HepG2 (cell line): ENCODE results near the gene CCDC142. TPM values are rescaled to one million over a fixed set of nuclear protein-coding genes. Genes with fewer than 3 reads are reported as not detected.

Experiments
- ATF1 ChIP-seq: IDR thresholded peaks from 2 replicates; pipeline ENCODE4 v1.6.1; 2016; ENCODE audit warnings: mild to moderate bottlenecking, control low read depth
- FIP1L1 ChIP-seq: fragments of 200-400 bp; formaldehyde crosslinking; IDR thresholded peaks from 2 replicates; pipeline ENCODE4 v1.6.1; 2018; ENCODE audit warnings: low read depth, mild to moderate bottlenecking, low read length, moderate library complexity, borderline replicate concordance; ENCODE audit not compliant: insufficient read depth
- GABPB1 ChIP-seq: IDR thresholded peaks from 2 replicates; pipeline ENCODE4 v1.6.1; 2016; ENCODE audit warnings: mild to moderate bottlenecking, missing genetic modification reagents, moderate library complexity, missing compliant biosample characterization
- HES4 ChIP-seq: sonication (generic); formaldehyde crosslinking; IDR thresholded peaks from 2 replicates; pipeline ENCODE4 v1.9.0; 2021; ENCODE audit warnings: mild to moderate bottlenecking, missing genetic modification reagents, borderline replicate concordance
- MAF1 ChIP-seq: sonication (generic); formaldehyde crosslinking; IDR thresholded peaks from 2 replicates; pipeline ENCODE4 v1.5.0; 2020; ENCODE audit warnings: missing genetic modification reagents, borderline replicate concordance
- MYNN ChIP-seq: sonication (generic); formaldehyde crosslinking; IDR thresholded peaks from 2 replicates; pipeline ENCODE4 v1.4.0; 2020; ENCODE audit warnings: mild to moderate bottlenecking, low read depth, missing genetic modification reagents
- MYPOP ChIP-seq: sonication (generic); formaldehyde crosslinking; IDR thresholded peaks from 2 replicates; pipeline ENCODE4 v1.8.1; 2023; ENCODE audit warnings: mild to moderate bottlenecking, moderate library complexity, missing genetic modification reagents
- SATB2 ChIP-seq: sonication (generic); formaldehyde crosslinking; IDR thresholded peaks from 2 replicates; pipeline ENCODE4 v1.5.0; 2020; ENCODE audit warnings: missing genetic modification reagents
- SIX4 ChIP-seq: sonication (generic); formaldehyde crosslinking; IDR thresholded peaks from 2 replicates; pipeline ENCODE4 v1.4.0; 2020; ENCODE audit warnings: missing genetic modification reagents
- TSC22D2 ChIP-seq: sonication (generic); formaldehyde crosslinking; IDR thresholded peaks from 2 replicates; pipeline ENCODE4 v1.5.1; 2020; ENCODE audit warnings: missing genetic modification reagents, mild to moderate bottlenecking, borderline replicate concordance
- U2AF1 ChIP-seq: fragments of 200-400 bp; formaldehyde crosslinking; optimal IDR thresholded peaks from 2 replicates; pipeline ENCODE3; 2017; ENCODE audit warnings: mild to moderate bottlenecking, low read depth, low read length
- ZNF234 ChIP-seq: sonication (generic); formaldehyde crosslinking; conservative IDR thresholded peaks from 2 replicates; pipeline ENCODE4 v1.5.1; 2020; ENCODE audit warnings: mild to moderate bottlenecking, missing genetic modification reagents
- ZNF331 ChIP-seq: sonication (generic); formaldehyde crosslinking; IDR thresholded peaks from 2 replicates; pipeline ENCODE4 v1.4.0; 2020; ENCODE audit warnings: missing genetic modification reagents
- ZNF343 ChIP-seq: sonication (generic); formaldehyde crosslinking; IDR thresholded peaks from 2 replicates; pipeline ENCODE4 v1.4.0; 2020; ENCODE audit warnings: mild to moderate bottlenecking, missing genetic modification reagents
- ZNF552 ChIP-seq: sonication (generic); formaldehyde crosslinking; IDR thresholded peaks from 2 replicates; pipeline ENCODE4 v1.9.0; 2022; ENCODE audit warnings: missing genetic modification reagents, mild to moderate bottlenecking, borderline replicate concordance
- ZNF777 ChIP-seq: sonication (generic); formaldehyde crosslinking; IDR thresholded peaks from 2 replicates; pipeline ENCODE4 v1.4.0; 2020; ENCODE audit warnings: missing genetic modification reagents
- polyA plus RNA-seq, 8 experiments: library from polyadenylated mRNA; depleted of rRNA in 3 of 8; stranded (reverse) in 7 of 8; unstranded in 1 of 8; fragments of >200 nt; fragmentation: Illumina TruSeq in 4 of 8; extraction: Trizol in 4 of 8; gene quantifications; 2 replicates each; pipeline versions ENCODE4 v1.2.1 to v1.2.3, GENCODE V29; 2011 to 2016; ENCODE audit warnings: low read depth in 4 of 8, missing spikeins in 1 of 8, mixed read lengths in 1 of 8; ENCODE audit not compliant: insufficient read depth in 1 of 8
- total RNA-seq, 5 experiments: library from RNA; depleted of rRNA; stranded (reverse); fragments of >200 nt; fragmentation: Illumina TruSeq; extraction: Trizol; gene quantifications; 2 replicates each; pipeline ENCODE4 v1.2.3, GENCODE V29; 2016; ENCODE audit warnings: low read depth in 1 of 5
- TF ChIP-seq, protein P1 (sequence below): sonication (generic); formaldehyde crosslinking; conservative IDR thresholded peaks from 2 replicates; pipeline ENCODE4 v1.8.1; 2023; ENCODE audit warnings: missing genetic modification reagents
- TF ChIP-seq, protein P2 (sequence below): fragments of 450-650 bp; IDR thresholded peaks from 2 replicates; pipeline ENCODE4 v1.6.1; 2017
- TF ChIP-seq, protein P3 (sequence below): sonication (generic); formaldehyde crosslinking; IDR thresholded peaks from 2 replicates; pipeline ENCODE4 v1.4.0; 2020; ENCODE audit warnings: mild to moderate bottlenecking, missing genetic modification reagents
- TF ChIP-seq, protein P4 (sequence below): sonication (generic); formaldehyde crosslinking; IDR thresholded peaks from 2 replicates; pipeline ENCODE4; 2020; ENCODE audit warnings: missing genetic modification reagents, mild to moderate bottlenecking, borderline replicate concordance
- TF ChIP-seq, protein P5 (sequence below): sonication (generic); formaldehyde crosslinking; IDR thresholded peaks from 2 replicates; pipeline ENCODE4 v1.4.0; 2020; ENCODE audit warnings: missing genetic modification reagents; ENCODE audit errors: not compliant biosample characterization

The CCDC142 gene
- total and polyA plus RNA-seq, 2 of the 13 experiments (the other 11 are each of a cell fraction or from before 2014, with no cell fraction given): 14.7 to 30.4 TPM

DNA sequence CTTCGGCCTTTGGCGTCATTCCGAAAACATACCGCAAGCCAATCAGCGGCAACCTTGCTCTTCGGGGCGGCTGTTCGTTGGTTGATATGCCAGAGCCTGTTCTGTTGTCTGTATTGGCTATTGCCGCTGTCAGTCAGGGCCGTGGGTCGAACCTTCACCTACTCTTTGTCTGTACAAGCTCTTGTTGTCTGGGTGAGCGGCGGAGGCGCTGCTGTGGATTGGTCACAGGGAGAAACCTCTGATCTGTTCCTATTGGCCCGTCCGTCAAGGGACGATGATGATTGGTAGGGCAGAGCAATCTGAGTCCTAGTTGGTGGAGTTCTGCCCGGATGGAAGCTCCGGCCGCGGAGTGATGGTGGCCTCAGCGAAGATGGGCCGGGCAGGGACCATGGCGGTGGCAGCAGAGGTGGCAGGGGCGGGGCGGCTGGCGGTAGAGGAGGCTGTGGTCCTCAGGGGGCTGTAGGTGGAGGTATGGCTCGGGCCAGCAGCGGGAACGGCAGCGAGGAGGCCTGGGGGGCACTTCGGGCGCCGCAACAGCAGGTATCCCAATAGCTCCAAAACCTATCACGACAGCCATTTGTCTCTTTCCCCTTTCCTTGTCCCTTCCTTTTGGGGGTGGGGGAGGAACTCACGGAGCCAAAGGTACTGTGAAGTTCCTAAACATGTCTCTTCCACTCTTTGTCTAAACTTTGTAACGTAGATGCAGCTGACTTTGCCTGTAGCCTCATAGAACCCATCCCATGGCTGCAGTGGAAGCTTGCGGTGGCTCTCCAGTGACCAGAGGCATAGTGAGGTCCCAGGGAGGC, 24.5 kb downstream of the CCDC142 start, which contains the start of gene WBP1 (continued):
- TF ChIP-seq ZNF343 (CRISPR knock-in tag) (0 out of 2 replicates have a peak, but pooled peaks have one; percentile 12), SIX4 (CRISPR knock-in tag) (no peak), ZNF552 (CRISPR knock-in tag) (no peak), SATB2 (CRISPR knock-in tag) (no peak), MYPOP (CRISPR knock-in tag) (0 out of 2 replicates have a peak, but pooled peaks have one; percentile 14), GABPB1 (CRISPR knock-in tag) (peak; percentile 83), HES4 (CRISPR knock-in tag) (no peak), ZNF234 (CRISPR knock-in tag) (no peak), TSC22D2 (CRISPR knock-in tag) (0 out of 2 replicates have a peak, but pooled peaks have one; percentile 1), U2AF1 (no peak), MYNN (CRISPR knock-in tag) (no peak), ATF1 (CRISPR knock-in tag) (peak; percentile 96), ZNF777 (no peak), FIP1L1 (no peak), MAF1 (CRISPR knock-in tag) (no peak), ZNF331 (CRISPR knock-in tag) (no peak)
- TF ChIP-seq, protein P1, sequence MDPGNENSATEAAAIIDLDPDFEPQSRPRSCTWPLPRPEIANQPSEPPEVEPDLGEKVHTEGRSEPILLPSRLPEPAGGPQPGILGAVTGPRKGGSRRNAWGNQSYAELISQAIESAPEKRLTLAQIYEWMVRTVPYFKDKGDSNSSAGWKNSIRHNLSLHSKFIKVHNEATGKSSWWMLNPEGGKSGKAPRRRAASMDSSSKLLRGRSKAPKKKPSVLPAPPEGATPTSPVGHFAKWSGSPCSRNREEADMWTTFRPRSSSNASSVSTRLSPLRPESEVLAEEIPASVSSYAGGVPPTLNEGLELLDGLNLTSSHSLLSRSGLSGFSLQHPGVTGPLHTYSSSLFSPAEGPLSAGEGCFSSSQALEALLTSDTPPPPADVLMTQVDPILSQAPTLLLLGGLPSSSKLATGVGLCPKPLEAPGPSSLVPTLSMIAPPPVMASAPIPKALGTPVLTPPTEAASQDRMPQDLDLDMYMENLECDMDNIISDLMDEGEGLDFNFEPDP: no peak
- TF ChIP-seq, protein P2, sequence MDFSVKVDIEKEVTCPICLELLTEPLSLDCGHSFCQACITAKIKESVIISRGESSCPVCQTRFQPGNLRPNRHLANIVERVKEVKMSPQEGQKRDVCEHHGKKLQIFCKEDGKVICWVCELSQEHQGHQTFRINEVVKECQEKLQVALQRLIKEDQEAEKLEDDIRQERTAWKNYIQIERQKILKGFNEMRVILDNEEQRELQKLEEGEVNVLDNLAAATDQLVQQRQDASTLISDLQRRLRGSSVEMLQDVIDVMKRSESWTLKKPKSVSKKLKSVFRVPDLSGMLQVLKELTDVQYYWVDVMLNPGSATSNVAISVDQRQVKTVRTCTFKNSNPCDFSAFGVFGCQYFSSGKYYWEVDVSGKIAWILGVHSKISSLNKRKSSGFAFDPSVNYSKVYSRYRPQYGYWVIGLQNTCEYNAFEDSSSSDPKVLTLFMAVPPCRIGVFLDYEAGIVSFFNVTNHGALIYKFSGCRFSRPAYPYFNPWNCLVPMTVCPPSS: no peak
- TF ChIP-seq, protein P3, sequence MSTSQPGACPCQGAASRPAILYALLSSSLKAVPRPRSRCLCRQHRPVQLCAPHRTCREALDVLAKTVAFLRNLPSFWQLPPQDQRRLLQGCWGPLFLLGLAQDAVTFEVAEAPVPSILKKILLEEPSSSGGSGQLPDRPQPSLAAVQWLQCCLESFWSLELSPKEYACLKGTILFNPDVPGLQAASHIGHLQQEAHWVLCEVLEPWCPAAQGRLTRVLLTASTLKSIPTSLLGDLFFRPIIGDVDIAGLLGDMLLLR (CRISPR knock-in tag): no peak
- TF ChIP-seq, protein P4, sequence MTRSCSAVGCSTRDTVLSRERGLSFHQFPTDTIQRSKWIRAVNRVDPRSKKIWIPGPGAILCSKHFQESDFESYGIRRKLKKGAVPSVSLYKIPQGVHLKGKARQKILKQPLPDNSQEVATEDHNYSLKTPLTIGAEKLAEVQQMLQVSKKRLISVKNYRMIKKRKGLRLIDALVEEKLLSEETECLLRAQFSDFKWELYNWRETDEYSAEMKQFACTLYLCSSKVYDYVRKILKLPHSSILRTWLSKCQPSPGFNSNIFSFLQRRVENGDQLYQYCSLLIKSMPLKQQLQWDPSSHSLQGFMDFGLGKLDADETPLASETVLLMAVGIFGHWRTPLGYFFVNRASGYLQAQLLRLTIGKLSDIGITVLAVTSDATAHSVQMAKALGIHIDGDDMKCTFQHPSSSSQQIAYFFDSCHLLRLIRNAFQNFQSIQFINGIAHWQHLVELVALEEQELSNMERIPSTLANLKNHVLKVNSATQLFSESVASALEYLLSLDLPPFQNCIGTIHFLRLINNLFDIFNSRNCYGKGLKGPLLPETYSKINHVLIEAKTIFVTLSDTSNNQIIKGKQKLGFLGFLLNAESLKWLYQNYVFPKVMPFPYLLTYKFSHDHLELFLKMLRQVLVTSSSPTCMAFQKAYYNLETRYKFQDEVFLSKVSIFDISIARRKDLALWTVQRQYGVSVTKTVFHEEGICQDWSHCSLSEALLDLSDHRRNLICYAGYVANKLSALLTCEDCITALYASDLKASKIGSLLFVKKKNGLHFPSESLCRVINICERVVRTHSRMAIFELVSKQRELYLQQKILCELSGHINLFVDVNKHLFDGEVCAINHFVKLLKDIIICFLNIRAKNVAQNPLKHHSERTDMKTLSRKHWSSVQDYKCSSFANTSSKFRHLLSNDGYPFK (CRISPR knock-in tag): peak; percentile 68; the same call in 1 of the 2 replicates
- TF ChIP-seq, protein P5, sequence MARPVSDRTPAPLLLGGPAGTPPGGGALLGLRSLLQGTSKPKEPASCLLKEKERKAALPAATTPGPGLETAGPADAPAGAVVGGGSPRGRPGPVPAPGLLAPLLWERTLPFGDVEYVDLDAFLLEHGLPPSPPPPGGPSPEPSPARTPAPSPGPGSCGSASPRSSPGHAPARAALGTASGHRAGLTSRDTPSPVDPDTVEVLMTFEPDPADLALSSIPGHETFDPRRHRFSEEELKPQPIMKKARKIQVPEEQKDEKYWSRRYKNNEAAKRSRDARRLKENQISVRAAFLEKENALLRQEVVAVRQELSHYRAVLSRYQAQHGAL (CRISPR knock-in tag): no peak
